K562 (cell line): Measurements from ENCODE around the gene SLC26A5. TPM values are rescaled to one million over a fixed set of nuclear protein-coding genes. Genes with fewer than 3 reads are reported as not detected.
"Not testable (repeated sequence)": the region's sequence is repeated elsewhere in the genome, so short reads cannot be mapped to it uniquely, and the experiment has no call there.

Source experiments
- ATAC-seq: fragments of 200-7000 bp; cut with Tn5 transposase; 3 replicates; pipeline ENCODE4 v1.9.1; 2020; ENCODE audit warnings: moderate library complexity
- BruUV-seq: library from RNA; stranded (reverse); fragments of 400-500 nt; replicated peaks from 2 replicates; lab custom pipeline; 2021; lab: Mats Ljungman, UMichigan
- CTCF ChIA-PET: fragments of 300-600 bp; formaldehyde crosslinking; extraction: SDS; loops from one replicate; lab custom pipeline; 2021; ENCODE audit warnings: low intra/inter-chr PET ratio; lab: Yijun Ruan, JAX
- POLR2A ChIA-PET: fragments of 300-600, 350-650 bp; sonication (Branson Sonifier 250); formaldehyde crosslinking; extraction: SDS; loops from one replicate; lab custom pipeline; 2021; ENCODE audit warnings: antibody characterized with exemption, inconsistent platforms; lab: Yijun Ruan, JAX
- DNase-seq, 4 experiments: peaks; one replicate each; pipeline versions ENCODE4 v3.0.0 to v3.0.0-alpha.2; 2011 to 2018; ENCODE audit warnings: low spot score in 3 of 4, mixed read lengths in 3 of 4; ENCODE audit errors: extremely low read depth in 1 of 4
- FAIRE-seq: peaks from 2 replicates; lab custom pipeline; 2011; peaks lifted over from hg19 to GRCh38; lab: Jason Lieb, UNC
- H2AFZ ChIP-seq: 2 replicates; pipeline ENCODE4 v1.6.0; 2011; ENCODE audit warnings: low read depth, low read length, control low read depth, inconsistent platforms
- H3K27ac ChIP-seq: fragments of 200-600 bp; 3 replicates; pipeline ENCODE4 v1.8.0; 2011; ENCODE audit warnings: low read depth, mild to moderate bottlenecking, control low read depth, inconsistent platforms, low read length, moderate library complexity, mixed read lengths; ENCODE audit errors: extremely low read depth
- H3K27me3 ChIP-seq, 2 experiments: fragments of 300-600 bp in 1 of 2; 2 replicates in 1 of 2; 3 replicates in 1 of 2; pipeline versions ENCODE4 v1.6.0 to v1.8.0; 2011; ENCODE audit warnings: inconsistent platforms in 2 of 2, low read length in 2 of 2, mild to moderate bottlenecking in 1 of 2, mixed read lengths in 1 of 2, moderate library complexity in 1 of 2; ENCODE audit not compliant: control insufficient read depth in 2 of 2, insufficient read depth in 2 of 2
- H3K36me3 ChIP-seq: fragments of 300-600 bp; 3 replicates; pipeline ENCODE4 v1.8.0; 2011; ENCODE audit warnings: mild to moderate bottlenecking, low read length, inconsistent platforms; ENCODE audit not compliant: control insufficient read depth, insufficient read depth
- H3K4me1 ChIP-seq, 2 experiments: fragments of 200-600 bp in 1 of 2; replicated peaks in 1 of 2; 2 replicates in 1 of 2; 3 replicates in 1 of 2; pipeline versions ENCODE4 v1.5.1 to v1.8.0; 2011; ENCODE audit warnings: inconsistent platforms in 2 of 2, low read length in 2 of 2, mild to moderate bottlenecking in 1 of 2, mixed read lengths in 1 of 2, moderate library complexity in 1 of 2; ENCODE audit not compliant: control insufficient read depth in 2 of 2, insufficient read depth in 2 of 2
- H3K4me2 ChIP-seq: 2 replicates; pipeline ENCODE4 v1.6.1; 2011; ENCODE audit warnings: low read length, control low read depth, inconsistent platforms, mixed read lengths; ENCODE audit not compliant: insufficient read depth
- H3K4me3 ChIP-seq: fragments of 200-600 bp; sonication (generic), shearing (Covaris generic); 2 replicates; pipeline ENCODE4 v1.5.1; 2016; ENCODE audit warnings: control low read depth, inconsistent platforms
- H3K79me2 ChIP-seq: fragments of 200-600 bp; 3 replicates; pipeline ENCODE4 v1.8.0; 2011; ENCODE audit warnings: low read length, inconsistent platforms; ENCODE audit not compliant: control insufficient read depth, insufficient read depth
- H3K9ac ChIP-seq, 2 experiments: 2 replicates each; pipeline versions ENCODE4 v1.6.0 to v1.6.1; 2011; ENCODE audit warnings: low read depth in 2 of 2, low read length in 2 of 2, control low read depth in 1 of 2, inconsistent platforms in 1 of 2, mild to moderate bottlenecking in 1 of 2, mixed read lengths in 1 of 2; ENCODE audit not compliant: insufficient read depth in 1 of 2
- H3K9me1 ChIP-seq: one replicate; pipeline ENCODE4 v1.6.0; 2011; ENCODE audit warnings: inconsistent platforms, mild to moderate bottlenecking, low read length, moderate library complexity; ENCODE audit not compliant: control insufficient read depth, insufficient read depth
- H3K9me3 ChIP-seq: replicated peaks from 2 replicates; pipeline ENCODE4 v1.5.1; 2011; ENCODE audit warnings: low read depth, low read length, inconsistent platforms; ENCODE audit not compliant: control insufficient read depth, insufficient read depth
- H4K20me1 ChIP-seq: replicated peaks from 2 replicates; pipeline ENCODE4 v1.6.1; 2011; ENCODE audit warnings: low read length, inconsistent platforms, mixed read lengths; ENCODE audit not compliant: control insufficient read depth, insufficient read depth
- BCOR ChIP-seq: fragments of 450-650 bp; IDR thresholded peaks from 2 replicates; pipeline ENCODE4 v1.6.1; 2016
- HIVEP1 ChIP-seq: fragments of 250-450 bp; sonication (Bioruptor Pico); IDR thresholded peaks from 2 replicates; pipeline ENCODE4 v1.4.0; 2020; ENCODE audit warnings: mild to moderate bottlenecking
- HNRNPL ChIP-seq: fragments of 200-400 bp; formaldehyde crosslinking; IDR thresholded peaks from 2 replicates; pipeline ENCODE4 v1.6.1; 2017; ENCODE audit warnings: low read depth, mild to moderate bottlenecking, low read length
- KDM1A ChIP-seq, 2 experiments: fragments of 450-650 bp; IDR thresholded peaks; 2 replicates each; pipeline ENCODE4 v1.6.1; 2016; ENCODE audit warnings: mild to moderate bottlenecking in 2 of 2
- MTA1 ChIP-seq: fragments of 450-650 bp; IDR thresholded peaks from 2 replicates; pipeline ENCODE4 v1.6.1; 2017; ENCODE audit warnings: borderline replicate concordance
- MYBL2 ChIP-seq, 2 experiments: fragments of 450-650 bp in 1 of 2; sonication (generic) in 1 of 2; formaldehyde crosslinking in 1 of 2; IDR thresholded peaks; 2 replicates each; pipeline versions ENCODE4 v1.6.1 to v1.8.1; 2017 to 2022; ENCODE audit warnings: borderline replicate concordance in 1 of 2, inconsistent platforms in 1 of 2, low read depth in 1 of 2, mild to moderate bottlenecking in 1 of 2, missing genetic modification reagents in 1 of 2, moderate library complexity in 1 of 2
- SETDB1 ChIP-seq: IDR thresholded peaks from one replicate; pipeline ENCODE4 v1.6.1; 2012; ENCODE audit warnings: low read length, control low read depth, inconsistent platforms
- SMAD2 ChIP-seq: fragments of 150-350 bp; IDR thresholded peaks from 2 replicates; pipeline ENCODE4 v1.6.1; 2014; ENCODE audit warnings: low read depth, mild to moderate bottlenecking, low read length
- ZNF146 ChIP-seq: IDR thresholded peaks from one replicate; pipeline ENCODE4 v1.6.1; 2018; ENCODE audit warnings: missing compliant biosample characterization; ENCODE audit not compliant: unreplicated experiment
- WGBS: fragments of 100-300 bp; shearing (Covaris generic); methylation state at CpG from one replicate; pipeline ENCODE4 v1.1.6; 2016; ENCODE audit warnings: low coverage, mixed read lengths; ENCODE audit not compliant: insufficient coverage; ENCODE audit errors: missing lambda C conversion rate; 5-methylcytosine and 5-hydroxymethylcytosine counted together
- in situ Hi-C: fragments of 300-500 bp; cut with MboI; formaldehyde crosslinking; loops from 4 replicates; pipeline ENCODE4 v1.15.0; 2018; ENCODE audit warnings: inconsistent platforms, mixed read lengths
- intact Hi-C: fragments of 100-400 bp; cut with micrococcal nuclease; formaldehyde crosslinking; loops from 2 replicates; pipeline ENCODE4 v1.14.2; 2022
- polyA plus RNA-seq, 8 experiments: library from polyadenylated mRNA; depleted of rRNA in 4 of 8; stranded (reverse) in 5 of 8; unstranded in 3 of 8; fragments of >200 nt; fragmentation: Nextera tagmentation in 2 of 8; fragmentation: Illumina TruSeq in 1 of 8; extraction: Ambion mirVana in 2 of 8; extraction: Trizol in 1 of 8; gene quantifications; 2 replicates each; pipeline versions ENCODE4 v1.2.1 to v1.2.3, GENCODE V29; 2011 to 2014; ENCODE audit warnings: inconsistent platforms in 1 of 8, missing spikeins in 1 of 8
- total RNA-seq, 7 experiments: library from RNA; depleted of rRNA in 6 of 7; stranded (reverse); fragments of >200 nt in 6 of 7; fragmentation: Illumina TruSeq in 2 of 7; extraction: Trizol in 2 of 7; gene quantifications; 2 replicates each; pipeline versions ENCODE4 v1.2.1 to v1.2.3, GENCODE V29; 2011 to 2021; ENCODE audit warnings: low replicate concordance in 1 of 7
- TF ChIP-seq, protein P1 (sequence below): sonication (generic); formaldehyde crosslinking; IDR thresholded peaks from 2 replicates; pipeline ENCODE4 v1.8.0; 2023; ENCODE audit warnings: mild to moderate bottlenecking, missing genetic modification reagents

The SLC26A5 gene
- total and polyA plus RNA-seq, 9 of the 15 experiments (the other 6 are each of a cell fraction or from before 2014, with no cell fraction given): not detected

DNA sequence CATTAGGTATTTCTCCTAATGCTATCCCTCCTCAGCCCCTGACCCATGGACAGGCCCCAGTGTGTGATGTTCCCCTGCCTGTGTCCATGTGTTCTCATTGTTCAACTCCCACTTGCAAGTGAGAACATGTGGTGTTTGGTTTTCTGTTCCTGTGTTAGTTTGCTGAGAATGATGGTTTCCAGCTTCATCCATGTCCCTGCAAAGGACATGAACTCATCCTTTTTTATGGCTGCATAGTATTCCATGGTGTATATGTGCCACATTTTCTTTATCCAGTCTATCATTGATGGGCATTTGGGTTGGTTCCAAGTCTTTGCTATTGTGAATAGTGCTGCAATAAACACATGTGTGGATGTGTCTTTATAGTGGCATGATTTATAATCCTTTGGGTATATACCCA is 46.3 kb downstream of the SLC26A5 start:
- CTCF ChIA-PET, H3K4me1 ChIP-seq, H3K79me2 ChIP-seq, in situ Hi-C loops, H2AFZ ChIP-seq, H3K4me2 ChIP-seq, ATAC-seq, H3K9me1 ChIP-seq, POLR2A ChIA-PET, H3K27ac ChIP-seq, H3K9me3 ChIP-seq, H3K4me3 ChIP-seq, H3K36me3 ChIP-seq, H3K27me3 ChIP-seq, DNase-seq, FAIRE-seq, H3K9ac ChIP-seq, BruUV-seq, H4K20me1 ChIP-seq: not testable (repeated sequence)
- intact Hi-C loops: loop anchor here (10.0 kb wide), 1 partner anchor 335 kb away; no protein-coding TSS in a partner anchor
- peak; percentile 53 for TF ChIP-seq ZNF146 (CRISPR knock-in tag)
- TF ChIP-seq KDM1A (IDR thresholded peaks at IDR 0.05): 0 out of 4 replicates have a peak, but pooled peaks of 1 of the 2 experiments have one; percentile 13
- TF ChIP-seq BCOR: 0 out of 2 replicates have a peak, but pooled peaks have one; percentile 19

- H3K9me1 ChIP-seq: no peaks in the 10 kb centered on the region
- H3K36me3 ChIP-seq: no peaks in the 10 kb centered on the region
- H3K79me2 ChIP-seq: no peaks in the 10 kb centered on the region
- H3K9ac ChIP-seq: no peak overlapping the region
- H3K9me3 ChIP-seq: no peaks in the 10 kb centered on the region
- no peak for TF ChIP-seq HNRNPL
- no peak for TF ChIP-seq SETDB1
- no peak for TF ChIP-seq MYBL2 (IDR thresholded peaks at IDR 0.05; ENCODE audit: low read depth)
- no peak for TF ChIP-seq MYBL2 (CRISPR knock-in tag; IDR thresholded peaks at IDR 0.05; ENCODE audit: borderline replicate concordance)
- no peak for TF ChIP-seq HIVEP1
- TF ChIP-seq MTA1: no peak
- TF ChIP-seq SMAD2: no peak
- TF ChIP-seq, protein P1, sequence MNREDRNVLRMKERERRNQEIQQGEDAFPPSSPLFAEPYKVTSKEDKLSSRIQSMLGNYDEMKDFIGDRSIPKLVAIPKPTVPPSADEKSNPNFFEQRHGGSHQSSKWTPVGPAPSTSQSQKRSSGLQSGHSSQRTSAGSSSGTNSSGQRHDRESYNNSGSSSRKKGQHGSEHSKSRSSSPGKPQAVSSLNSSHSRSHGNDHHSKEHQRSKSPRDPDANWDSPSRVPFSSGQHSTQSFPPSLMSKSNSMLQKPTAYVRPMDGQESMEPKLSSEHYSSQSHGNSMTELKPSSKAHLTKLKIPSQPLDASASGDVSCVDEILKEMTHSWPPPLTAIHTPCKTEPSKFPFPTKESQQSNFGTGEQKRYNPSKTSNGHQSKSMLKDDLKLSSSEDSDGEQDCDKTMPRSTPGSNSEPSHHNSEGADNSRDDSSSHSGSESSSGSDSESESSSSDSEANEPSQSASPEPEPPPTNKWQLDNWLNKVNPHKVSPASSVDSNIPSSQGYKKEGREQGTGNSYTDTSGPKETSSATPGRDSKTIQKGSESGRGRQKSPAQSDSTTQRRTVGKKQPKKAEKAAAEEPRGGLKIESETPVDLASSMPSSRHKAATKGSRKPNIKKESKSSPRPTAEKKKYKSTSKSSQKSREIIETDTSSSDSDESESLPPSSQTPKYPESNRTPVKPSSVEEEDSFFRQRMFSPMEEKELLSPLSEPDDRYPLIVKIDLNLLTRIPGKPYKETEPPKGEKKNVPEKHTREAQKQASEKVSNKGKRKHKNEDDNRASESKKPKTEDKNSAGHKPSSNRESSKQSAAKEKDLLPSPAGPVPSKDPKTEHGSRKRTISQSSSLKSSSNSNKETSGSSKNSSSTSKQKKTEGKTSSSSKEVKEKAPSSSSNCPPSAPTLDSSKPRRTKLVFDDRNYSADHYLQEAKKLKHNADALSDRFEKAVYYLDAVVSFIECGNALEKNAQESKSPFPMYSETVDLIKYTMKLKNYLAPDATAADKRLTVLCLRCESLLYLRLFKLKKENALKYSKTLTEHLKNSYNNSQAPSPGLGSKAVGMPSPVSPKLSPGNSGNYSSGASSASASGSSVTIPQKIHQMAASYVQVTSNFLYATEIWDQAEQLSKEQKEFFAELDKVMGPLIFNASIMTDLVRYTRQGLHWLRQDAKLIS (CRISPR knock-in tag): no peak
- no TSS peak for BruUV-seq
- no peak overlapping the region for H3K4me3 ChIP-seq
- H3K27ac ChIP-seq: no peak overlapping the region
- DNase-seq (no peak), FAIRE-seq (no peak), ATAC-seq (peak; percentile 42; the same call in 1 of the 3 replicates)
- H2AFZ ChIP-seq: no peak overlapping the region; the same call in 1 of the 2 replicates
- in situ Hi-C loops (no loop called here), intact Hi-C loops (no loop called here)
- no peaks in the 10 kb centered on the region; a peak in 1 of 5 replicates for H3K4me1 ChIP-seq
- 10% methylated on average over 2 of the region's 2 CpGs for WGBS
- H4K20me1 ChIP-seq: no peaks in the 10 kb centered on the region
- CTCF ChIA-PET: no interaction called here
- POLR2A ChIA-PET: interaction anchor here (0.6 to 0.9 kb wide), 2 partner anchors 12 to 17 kb away, joined by 3 to 4 read pairs; no protein-coding TSS in a partner anchor
- H3K4me2 ChIP-seq: no peak overlapping the region
- no peaks in the 10 kb centered on the region for H3K27me3 ChIP-seq
These were observed 47.4 kb downstream of the SLC26A5 start for GRCh38 chr7:103398483-103399127.
